HepG2 (cell line): ENCODE results near the gene ZBTB47. TPM values are rescaled to one million over a fixed set of nuclear protein-coding genes. Genes with fewer than 3 reads are reported as not detected.

ENCODE experiments used
- ATAC-seq: fragments of 200-7000 bp; cut with Tn5 transposase; 3 replicates; pipeline ENCODE4 v1.9.1; 2020; ENCODE audit warnings: mild to moderate bottlenecking, moderate library complexity
- BruUV-seq: library from RNA; stranded (reverse); fragments of 400-500 nt; replicated peaks from 2 replicates; lab custom pipeline; 2021; lab: Mats Ljungman, UMichigan
- CTCF ChIA-PET: fragments of 300-600 bp; formaldehyde crosslinking; extraction: SDS; loops from one replicate; lab custom pipeline; 2021; ENCODE audit warnings: low total read pairs, inconsistent platforms, low intra/inter-chr PET ratio; lab: Yijun Ruan, JAX
- POLR2A ChIA-PET: fragments of 350-600 bp; sonication (Branson Sonifier 250); formaldehyde crosslinking; loops from one replicate; lab custom pipeline; 2020; ENCODE audit warnings: antibody characterized with exemption, inconsistent platforms; lab: Yijun Ruan, JAX
- DNase-seq: peaks from one replicate; pipeline ENCODE4 v3.0.0-alpha.2; 2015; ENCODE audit warnings: low spot score
- FAIRE-seq: peaks from 3 replicates; lab custom pipeline; 2011; peaks lifted over from hg19 to GRCh38; lab: Jason Lieb, UNC
- H2AFZ ChIP-seq: one replicate; pipeline ENCODE4 v1.6.1; 2011; ENCODE audit warnings: low read length, inconsistent platforms
- H3K27ac ChIP-seq: fragments of 300-600 bp; 3 replicates; pipeline ENCODE4 v1.8.0; 2011; ENCODE audit warnings: mixed run types, mild to moderate bottlenecking, mixed read lengths, low read length, inconsistent platforms; ENCODE audit not compliant: insufficient read depth; ENCODE audit errors: extremely low read length
- H3K27me3 ChIP-seq, 2 experiments: fragments of 200-600 bp in 1 of 2; 2 replicates in 1 of 2; 3 replicates in 1 of 2; pipeline versions ENCODE4 v1.6.0 to v1.8.0; 2011; ENCODE audit warnings: low read length in 2 of 2, mild to moderate bottlenecking in 2 of 2, moderate library complexity in 2 of 2, inconsistent platforms in 1 of 2; ENCODE audit not compliant: insufficient read depth in 2 of 2, control insufficient read depth in 1 of 2
- H3K36me3 ChIP-seq, 2 experiments: fragments of 200-600 bp in 1 of 2; replicated peaks in 1 of 2; 2 replicates in 1 of 2; 3 replicates in 1 of 2; pipeline versions ENCODE4 v1.5.1 to v1.8.0; 2011; ENCODE audit warnings: low read length in 2 of 2, inconsistent platforms in 1 of 2; ENCODE audit not compliant: insufficient read depth in 2 of 2, control insufficient read depth in 1 of 2
- H3K4me1 ChIP-seq: 2 replicates; pipeline ENCODE4 v1.5.1; 2012; ENCODE audit warnings: low read length, inconsistent platforms; ENCODE audit not compliant: insufficient read depth
- H3K4me2 ChIP-seq: 2 replicates; pipeline ENCODE4 v1.6.0; 2011; ENCODE audit warnings: low read depth, low read length, inconsistent platforms
- H3K4me3 ChIP-seq, 3 experiments: fragments of 200-600 bp in 1 of 3; sonication (generic), shearing (Covaris generic) in 1 of 3; replicated peaks in 1 of 3; 2 replicates each; pipeline ENCODE4 v1.5.1; 2011 to 2016; ENCODE audit warnings: low read length in 3 of 3, inconsistent platforms in 2 of 3, low read depth in 2 of 3, mild to moderate bottlenecking in 2 of 3, control low read depth in 1 of 3, mixed read lengths in 1 of 3; ENCODE audit not compliant: insufficient read depth in 1 of 3
- H3K79me2 ChIP-seq: one replicate; pipeline ENCODE4 v1.6.1; 2011; ENCODE audit warnings: low read length, inconsistent platforms; ENCODE audit not compliant: insufficient read depth
- H3K9ac ChIP-seq: 2 replicates; pipeline ENCODE4 v1.6.0; 2011; ENCODE audit warnings: mild to moderate bottlenecking, low read depth, low read length, inconsistent platforms; ENCODE audit not compliant: insufficient read depth
- H3K9me3 ChIP-seq: 2 replicates; pipeline ENCODE4 v1.5.1; 2012; ENCODE audit warnings: mild to moderate bottlenecking, low read length
- H4K20me1 ChIP-seq: 2 replicates; pipeline ENCODE4 v1.6.0; 2011; ENCODE audit warnings: inconsistent platforms, mild to moderate bottlenecking, low read length, moderate library complexity; ENCODE audit not compliant: insufficient read depth
- MTERF4 ChIP-seq: sonication (generic); formaldehyde crosslinking; IDR thresholded peaks from 2 replicates; pipeline ENCODE4 v1.8.0; 2023; ENCODE audit warnings: mild to moderate bottlenecking, missing genetic modification reagents
- MXI1 ChIP-seq: IDR thresholded peaks from 3 replicates; pipeline ENCODE4 v1.6.1; 2012; ENCODE audit warnings: low read depth, low read length, inconsistent platforms, borderline replicate concordance
- ZBTB46 ChIP-seq: sonication (generic); formaldehyde crosslinking; IDR thresholded peaks from 2 replicates; pipeline ENCODE4 v1.4.0; 2020; ENCODE audit warnings: mild to moderate bottlenecking, missing genetic modification reagents, borderline replicate concordance
- ZMYM4 ChIP-seq: sonication (generic); formaldehyde crosslinking; IDR thresholded peaks from 2 replicates; pipeline ENCODE4 v1.8.1; 2023; ENCODE audit warnings: mild to moderate bottlenecking, missing genetic modification reagents
- ZNF556 ChIP-seq: sonication (generic); formaldehyde crosslinking; IDR thresholded peaks from 2 replicates; pipeline ENCODE4 v1.4.0; 2020; ENCODE audit warnings: mild to moderate bottlenecking, missing genetic modification reagents, borderline replicate concordance
- ZNF567 ChIP-seq: sonication (generic); formaldehyde crosslinking; IDR thresholded peaks from 2 replicates; pipeline ENCODE4 v1.8.1; 2023; ENCODE audit warnings: mild to moderate bottlenecking, missing genetic modification reagents, borderline replicate concordance
- ZNF709 ChIP-seq: sonication (generic); formaldehyde crosslinking; IDR thresholded peaks from 2 replicates; pipeline ENCODE4 v1.5.0; 2020; ENCODE audit warnings: mild to moderate bottlenecking, missing genetic modification reagents
- WGBS: methylation state at CpG from one replicate; pipeline ENCODE4 v1.1.6; 2017; ENCODE audit warnings: low lambda C conversion rate; 5-methylcytosine and 5-hydroxymethylcytosine counted together
- in situ Hi-C: cut with HindIII; loops from 2 replicates; pipeline ENCODE4 v1.10.0; 2017; ENCODE audit warnings: low pct_unique_long_range_greater_than_20kb; ENCODE audit not compliant: extremely low pct_ligation_motif_present
- intact Hi-C: fragments of 100-400 bp; cut with micrococcal nuclease; formaldehyde crosslinking; loops from one replicate; pipeline ENCODE4 v1.10.0; 2022; ENCODE audit not compliant: unreplicated experiment
- polyA plus RNA-seq, 8 experiments: library from polyadenylated mRNA; depleted of rRNA in 3 of 8; stranded (reverse) in 7 of 8; unstranded in 1 of 8; fragments of >200 nt; fragmentation: Illumina TruSeq in 4 of 8; extraction: Trizol in 4 of 8; gene quantifications; 2 replicates each; pipeline versions ENCODE4 v1.2.1 to v1.2.3, GENCODE V29; 2011 to 2016; ENCODE audit warnings: low read depth in 4 of 8, missing spikeins in 1 of 8, mixed read lengths in 1 of 8; ENCODE audit not compliant: insufficient read depth in 1 of 8
- total RNA-seq, 5 experiments: library from RNA; depleted of rRNA; stranded (reverse); fragments of >200 nt; fragmentation: Illumina TruSeq; extraction: Trizol; gene quantifications; 2 replicates each; pipeline ENCODE4 v1.2.3, GENCODE V29; 2016; ENCODE audit warnings: low read depth in 1 of 5

The ZBTB47 gene
- total and polyA plus RNA-seq, 2 of the 13 experiments (the other 11 are each of a cell fraction or from before 2014, with no cell fraction given), result 1.5 to 3.1 TPM

GRCh38 chr3:42635111-42635510, 18.4 kb upstream of the ZBTB47 start:
- H4K20me1 ChIP-seq, result no peaks in the 10 kb centered on the region
- 98% methylated on average over 2 of the region's 2 CpGs for WGBS
- no peak for TF ChIP-seq MXI1
- no peak for TF ChIP-seq ZNF556 (CRISPR knock-in tag)
- no peak for TF ChIP-seq ZNF709 (CRISPR knock-in tag)
- no peak for TF ChIP-seq ZBTB46 (CRISPR knock-in tag)
- TF ChIP-seq ZMYM4 (CRISPR knock-in tag), result no peak
- TF ChIP-seq ZNF567 (CRISPR knock-in tag), result no peak
- no peak for TF ChIP-seq MTERF4 (CRISPR knock-in tag)
- no peak overlapping the region for H3K4me2 ChIP-seq
- CTCF ChIA-PET, result no interaction called here
- no TSS peak for BruUV-seq
- DNase-seq, result no peak
- H3K27me3 ChIP-seq, result no peaks in the 10 kb centered on the region
- no peak; the same call in 1 of the 3 replicates for ATAC-seq
- no peak for FAIRE-seq
- no peak overlapping the region for H2AFZ ChIP-seq
- POLR2A ChIA-PET, result no interaction called here
- no peaks in the 10 kb centered on the region for H3K79me2 ChIP-seq
- H3K27ac ChIP-seq, result no peak overlapping the region
- intact Hi-C loops (no loop called here), in situ Hi-C loops (no loop called here)
- peaks cover 35 to 76% of the 10 kb centered on the region in 2 experiments for H3K36me3 ChIP-seq
- no peak overlapping the region for H3K9ac ChIP-seq
- H3K4me3 ChIP-seq, result no peak overlapping the region
- H3K4me1 ChIP-seq, result no peaks in the 10 kb centered on the region
- no peaks in the 10 kb centered on the region for H3K9me3 ChIP-seq
